TTC549 (cell line): Measurements from ENCODE around the gene ALG14.

Source experiments
- FAIRE-seq: peaks from 2 replicates; lab custom pipeline; 2012; peaks lifted over from hg19 to GRCh38; lab: Jason Lieb, UNC

ALG14 gene

GRCh38 chr1:94980582-94981574, 91.9 kb downstream of the ALG14 start:
- FAIRE-seq, result no peak

GRCh38 chr1:94979656-94980581, 92.8 kb downstream of the ALG14 start:
- FAIRE-seq, result no peak

GRCh38 chr1:94979131-94979530, 93.6 kb downstream of the ALG14 start:
- FAIRE-seq, result no peak

GRCh38 chr1:94978401-94978800, 94.3 kb downstream of the ALG14 start:
- FAIRE-seq, result no peak

GRCh38 chr1:94976971-94977548, 95.7 kb downstream of the ALG14 start:
- FAIRE-seq, result no peak

- FAIRE-seq, result no peak
Measured at GRCh38 chr1:94974824-94975223, 97.9 kb downstream of the ALG14 start.

GRCh38 chr1:94974241-94974640, 98.5 kb downstream of the ALG14 start:
- no peak for FAIRE-seq

- no peak for FAIRE-seq
Measured at GRCh38 chr1:94973309-94973922, 99.3 kb downstream of the ALG14 start.

GRCh38 chr1:94971491-94971924, 101.2 kb downstream of the ALG14 start:
- FAIRE-seq, result no peak

- no peak for FAIRE-seq
Measured at GRCh38 chr1:94970783-94971182, 102.0 kb downstream of the ALG14 start.

GRCh38 chr1:94969137-94969536, 103.6 kb downstream of the ALG14 start:
- FAIRE-seq, result no peak

GRCh38 chr1:94966033-94966432, 106.7 kb downstream of the ALG14 start:
- no peak for FAIRE-seq

GRCh38 chr1:94963864-94964263, 108.9 kb downstream of the ALG14 start:
- no peak for FAIRE-seq

- FAIRE-seq, result no peak
Measured at GRCh38 chr1:94962409-94963265, 110.1 kb downstream of the ALG14 start.

GRCh38 chr1:94961988-94962387, 110.8 kb downstream of the ALG14 start:
- no peak for FAIRE-seq

GRCh38 chr1:94961582-94961981, 111.2 kb downstream of the ALG14 start:
- no peak for FAIRE-seq

GRCh38 chr1:94958081-94958480, 114.7 kb downstream of the ALG14 start:
- FAIRE-seq, result no peak

GRCh38 chr1:94955767-94956632, 116.8 kb downstream of the ALG14 start:
- no peak for FAIRE-seq

GRCh38 chr1:94954263-94955220, 118.2 kb downstream of the ALG14 start:
- FAIRE-seq, result no peak
